Chondrocyte (in vitro differentiated cells): ENCODE data around the gene LTBP1. TPM values are rescaled to one million over a fixed set of nuclear protein-coding genes. Genes with fewer than 3 reads are reported as not detected.

ENCODE experiments used
- DNase-seq: peaks from one replicate; pipeline ENCODE4 v3.0.0; 2021; ENCODE audit warnings: mixed read lengths, low spot score
- H3K27ac Mint-ChIP-seq: one replicate; pipeline ENCODE4 v1.8.0; 2021; ENCODE audit warnings: mild to moderate bottlenecking, moderate library complexity, mixed read lengths; ENCODE audit not compliant: unreplicated experiment
- H3K27me3 Mint-ChIP-seq: 2 replicates; pipeline ENCODE4 v1.8.0; 2021; ENCODE audit warnings: low read depth, mixed read lengths
- H3K36me3 Mint-ChIP-seq: 2 replicates; pipeline ENCODE4 v1.8.0; 2021; ENCODE audit warnings: low read depth, mixed read lengths
- H3K4me1 Mint-ChIP-seq: 2 replicates; pipeline ENCODE4 v1.8.0; 2021; ENCODE audit warnings: low read depth, mild to moderate bottlenecking, mixed read lengths
- H3K4me3 Mint-ChIP-seq: one replicate; pipeline ENCODE4 v1.8.0; 2021; ENCODE audit warnings: mild to moderate bottlenecking, moderate library complexity, mixed read lengths; ENCODE audit not compliant: unreplicated experiment
- H3K9me3 Mint-ChIP-seq: 2 replicates; pipeline ENCODE4 v1.8.0; 2021; ENCODE audit warnings: low read depth, mixed read lengths
- total RNA-seq: library from RNA; stranded (reverse); gene quantifications from 3 replicates; pipeline ENCODE4 v1.2.1, GENCODE V29; 2021
- TF ChIP-seq, protein P1 (sequence below): fragments of 200-600 bp; sonication (generic); IDR thresholded peaks from 2 replicates; pipeline ENCODE4 v1.5.0; 2021; ENCODE audit warnings: antibody characterized with exemption, mild to moderate bottlenecking, moderate library complexity

LTBP1 gene
- total RNA-seq, 1 donor from 2014 or later = 398 TPM

DNA sequence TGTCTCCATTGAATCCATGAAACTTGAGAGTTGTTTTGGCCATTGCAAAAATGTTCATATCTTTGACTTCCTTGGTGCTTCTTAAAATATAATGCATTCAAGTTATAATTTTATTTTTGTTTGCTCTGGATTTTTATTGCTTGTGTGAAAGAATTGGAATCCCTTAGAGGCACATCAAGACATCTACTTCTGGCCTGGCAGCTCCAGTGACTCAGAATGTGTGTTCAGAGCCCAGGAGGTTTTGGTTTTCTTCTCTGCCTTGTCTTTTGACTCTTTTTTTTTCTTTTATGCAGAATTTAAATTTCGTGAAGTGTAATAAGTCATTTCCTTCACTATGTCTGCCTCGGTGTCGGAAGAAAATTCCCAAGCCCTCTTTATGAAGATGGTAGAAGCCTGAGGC is 180.2 kb downstream of the LTBP1 start:
- peak overlapping the region; percentile 29 for H3K27ac Mint-ChIP-seq
- TF ChIP-seq, protein P1, sequence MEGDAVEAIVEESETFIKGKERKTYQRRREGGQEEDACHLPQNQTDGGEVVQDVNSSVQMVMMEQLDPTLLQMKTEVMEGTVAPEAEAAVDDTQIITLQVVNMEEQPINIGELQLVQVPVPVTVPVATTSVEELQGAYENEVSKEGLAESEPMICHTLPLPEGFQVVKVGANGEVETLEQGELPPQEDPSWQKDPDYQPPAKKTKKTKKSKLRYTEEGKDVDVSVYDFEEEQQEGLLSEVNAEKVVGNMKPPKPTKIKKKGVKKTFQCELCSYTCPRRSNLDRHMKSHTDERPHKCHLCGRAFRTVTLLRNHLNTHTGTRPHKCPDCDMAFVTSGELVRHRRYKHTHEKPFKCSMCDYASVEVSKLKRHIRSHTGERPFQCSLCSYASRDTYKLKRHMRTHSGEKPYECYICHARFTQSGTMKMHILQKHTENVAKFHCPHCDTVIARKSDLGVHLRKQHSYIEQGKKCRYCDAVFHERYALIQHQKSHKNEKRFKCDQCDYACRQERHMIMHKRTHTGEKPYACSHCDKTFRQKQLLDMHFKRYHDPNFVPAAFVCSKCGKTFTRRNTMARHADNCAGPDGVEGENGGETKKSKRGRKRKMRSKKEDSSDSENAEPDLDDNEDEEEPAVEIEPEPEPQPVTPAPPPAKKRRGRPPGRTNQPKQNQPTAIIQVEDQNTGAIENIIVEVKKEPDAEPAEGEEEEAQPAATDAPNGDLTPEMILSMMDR = no peak
- H3K4me3 Mint-ChIP-seq = no peak overlapping the region
- H3K36me3 Mint-ChIP-seq = peaks cover 1% of the 10 kb centered on the region
- peaks cover 56% of the 10 kb centered on the region for H3K4me1 Mint-ChIP-seq
- H3K27me3 Mint-ChIP-seq = no peaks in the 10 kb centered on the region
- no peak for DNase-seq
- H3K9me3 Mint-ChIP-seq = no peaks in the 10 kb centered on the region

DNA sequence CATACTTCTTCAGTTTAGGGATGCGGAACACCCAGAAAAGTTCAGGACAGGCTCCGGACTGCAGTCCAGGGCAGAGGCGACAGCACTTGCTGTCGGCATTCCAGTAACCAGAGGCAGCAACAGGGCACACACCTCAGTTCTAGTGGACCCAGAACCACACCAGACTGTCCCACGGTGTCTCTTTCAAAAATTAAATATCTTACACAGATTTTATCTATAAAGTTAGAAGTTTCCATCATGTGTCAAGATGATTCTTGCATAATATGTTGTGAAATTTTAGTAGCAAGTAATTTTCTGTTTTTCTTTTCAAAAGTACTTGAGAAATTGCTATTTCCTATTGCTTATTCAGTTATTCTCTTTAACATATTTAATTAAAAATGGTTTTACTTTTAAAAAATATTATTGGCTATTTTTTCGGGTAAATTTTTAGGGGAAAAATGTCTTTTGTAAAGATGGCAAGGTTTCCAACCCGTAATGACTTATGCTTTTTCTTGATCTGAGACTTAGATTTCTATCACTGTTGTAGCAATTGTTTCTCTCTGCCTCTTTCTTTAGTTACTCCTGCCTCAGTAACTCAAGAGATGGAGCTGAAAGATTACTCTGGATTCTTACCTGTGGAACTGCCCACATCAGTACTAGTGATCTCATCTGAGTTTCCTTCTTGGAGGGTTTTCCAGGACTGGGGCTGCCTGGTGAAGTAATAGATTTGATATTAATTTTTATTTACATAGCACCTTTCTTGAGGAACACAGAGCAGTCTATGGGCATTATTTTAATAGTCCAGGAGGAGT is 182.7 kb downstream of the LTBP1 start:
- Mint-ChIP-seq H3K36me3 (peaks cover 1% of the 10 kb centered on the region), H3K27ac (peak overlapping the region; percentile 84), H3K4me1 (peaks cover 69% of the 10 kb centered on the region), H3K4me3 (no peak overlapping the region), H3K27me3 (no peaks in the 10 kb centered on the region), H3K9me3 (no peaks in the 10 kb centered on the region)
- TF ChIP-seq, protein P1 = no peak
- DNase-seq = no peak

DNA sequence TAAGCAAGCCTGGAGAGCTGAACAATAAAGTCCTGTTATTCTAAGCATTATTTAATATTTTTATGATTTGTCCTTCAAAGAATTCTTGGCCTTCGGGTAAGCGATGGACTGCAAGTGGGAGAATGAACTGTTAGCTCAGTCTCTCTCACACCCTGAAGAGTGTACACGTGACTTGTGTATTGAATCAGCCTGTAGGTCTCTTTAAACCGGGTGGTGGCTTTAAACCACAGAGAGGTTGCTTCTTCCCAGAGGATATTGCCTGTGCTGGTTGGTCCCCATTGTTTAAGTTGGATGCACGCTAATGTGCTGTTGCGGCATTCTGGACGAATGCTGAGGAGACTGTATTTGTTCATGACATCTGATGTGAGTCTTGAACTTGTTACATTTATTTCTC is 183.3 kb downstream of the LTBP1 start:
- no peak overlapping the region for H3K4me3 Mint-ChIP-seq
- H3K27me3 Mint-ChIP-seq = no peaks in the 10 kb centered on the region
- H3K27ac Mint-ChIP-seq = peak overlapping the region; percentile 84
- peaks cover 75% of the 10 kb centered on the region for H3K4me1 Mint-ChIP-seq
- TF ChIP-seq, protein P1 = no peak
- H3K36me3 Mint-ChIP-seq = peaks cover 1% of the 10 kb centered on the region
- no peaks in the 10 kb centered on the region for H3K9me3 Mint-ChIP-seq
- DNase-seq = no peak

DNA sequence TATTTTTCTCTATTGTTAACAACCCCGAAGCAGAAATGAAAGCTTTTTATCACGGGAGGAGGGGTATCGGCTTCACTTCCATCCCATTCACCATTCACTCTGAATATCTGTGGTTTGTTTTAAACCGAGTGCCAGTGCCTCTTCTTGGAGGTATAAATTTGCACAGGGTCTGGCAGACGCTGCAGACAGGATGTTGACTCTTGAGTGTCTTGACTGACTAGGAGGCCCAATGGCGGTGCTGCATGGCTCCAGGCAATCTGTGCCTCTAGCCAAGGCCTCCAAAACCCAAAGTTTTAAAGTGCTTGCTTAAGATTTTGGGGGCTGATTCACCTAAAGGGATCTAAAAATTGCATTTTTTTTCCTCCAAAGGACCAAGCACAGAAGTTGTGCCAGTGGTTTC is 183.8 kb downstream of the LTBP1 start:
- Mint-ChIP-seq H3K36me3 (peaks cover 1% of the 10 kb centered on the region), H3K27me3 (no peaks in the 10 kb centered on the region), H3K27ac (peak overlapping the region; percentile 84), H3K4me3 (no peak overlapping the region), H3K9me3 (no peaks in the 10 kb centered on the region), H3K4me1 (peaks cover 76% of the 10 kb centered on the region)
- no peak for DNase-seq
- TF ChIP-seq, protein P1 = no peak

DNA sequence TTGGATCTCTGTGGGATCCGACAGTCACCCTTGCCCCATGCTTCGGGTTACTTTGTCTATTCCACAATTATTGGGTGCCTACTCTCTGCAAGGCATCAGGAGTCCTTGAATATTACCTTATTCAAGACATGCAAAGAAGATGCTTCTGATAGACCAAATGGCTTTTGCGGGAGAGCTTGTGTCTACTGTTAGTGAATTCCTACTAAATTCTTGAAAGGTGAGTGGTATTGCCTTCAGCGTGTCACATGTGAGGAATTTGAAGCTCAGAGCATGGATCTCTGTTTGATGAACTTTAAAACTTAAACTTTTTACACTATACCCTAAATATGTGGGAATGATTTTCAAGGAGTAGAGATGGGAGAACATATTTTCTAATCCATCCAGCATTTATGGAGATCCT is 184.4 kb downstream of the LTBP1 start:
- peaks cover 1% of the 10 kb centered on the region for H3K36me3 Mint-ChIP-seq
- DNase-seq = no peak
- no peak overlapping the region for H3K27ac Mint-ChIP-seq
- no peaks in the 10 kb centered on the region for H3K27me3 Mint-ChIP-seq
- TF ChIP-seq, protein P1 = no peak
- H3K9me3 Mint-ChIP-seq = no peaks in the 10 kb centered on the region
- H3K4me1 Mint-ChIP-seq = peaks cover 81% of the 10 kb centered on the region
- no peak overlapping the region for H3K4me3 Mint-ChIP-seq
